Neural crest cell (in vitro differentiated cells): ENCODE results near the gene ATG2A. TPM values are rescaled to one million over a fixed set of nuclear protein-coding genes. Genes with fewer than 3 reads are reported as not detected.
A peak's percentile ranks its signal among the peaks of the same experiment; 100 is the strongest.

Experiments
- DNase-seq: peaks from one replicate; pipeline ENCODE4 v3.0.0; 2021; ENCODE audit warnings: low read depth, mixed read lengths, low spot score
- H3K27ac Mint-ChIP-seq: one replicate; pipeline ENCODE4 v1.8.0; 2021; ENCODE audit warnings: mild to moderate bottlenecking, mixed read lengths; ENCODE audit not compliant: unreplicated experiment
- H3K27me3 Mint-ChIP-seq: 2 replicates; pipeline ENCODE4 v1.8.0; 2021; ENCODE audit warnings: low read depth, mild to moderate bottlenecking, mixed read lengths
- H3K36me3 Mint-ChIP-seq: 2 replicates; pipeline ENCODE4 v1.8.0; 2021; ENCODE audit warnings: low read depth, mild to moderate bottlenecking, mixed read lengths
- H3K4me1 Mint-ChIP-seq: 2 replicates; pipeline ENCODE4 v1.8.0; 2021; ENCODE audit warnings: mixed read lengths
- H3K4me3 Mint-ChIP-seq: one replicate; pipeline ENCODE4 v1.8.0; 2021; ENCODE audit warnings: mild to moderate bottlenecking, mixed read lengths
- H3K9me3 Mint-ChIP-seq: 2 replicates; pipeline ENCODE4 v1.8.0; 2021; ENCODE audit warnings: mixed read lengths
- CTCF ChIP-seq: fragments of 200-600 bp; sonication (generic); conservative IDR thresholded peaks from 2 replicates; pipeline ENCODE4 v1.5.0; 2021; ENCODE audit warnings: antibody characterized with exemption, mild to moderate bottlenecking
- total RNA-seq: library from RNA; stranded (reverse); gene quantifications from 2 replicates; pipeline ENCODE4 v1.2.1, GENCODE V29; 2021

ATG2A gene
- total RNA-seq, 1 donor from 2014 or later: 24.8 TPM

- Mint-ChIP-seq H3K27me3 (no peaks in the 10 kb centered on the region), H3K27ac (no peak overlapping the region), H3K4me3 (no peak overlapping the region), H3K9me3 (no peaks in the 10 kb centered on the region), H3K4me1 (peaks cover 52% of the 10 kb centered on the region), H3K36me3 (peaks cover 3% of the 10 kb centered on the region)
- TF ChIP-seq CTCF: no peak
- DNase-seq: no peak
Observed at GRCh38 chr11:64865286-64866172, 51.5 kb downstream of the ATG2A start.

- Mint-ChIP-seq H3K4me3 (no peak overlapping the region), H3K4me1 (peaks cover 46% of the 10 kb centered on the region), H3K9me3 (no peaks in the 10 kb centered on the region), H3K36me3 (peaks cover 3% of the 10 kb centered on the region), H3K27me3 (no peaks in the 10 kb centered on the region), H3K27ac (peak overlapping the region; percentile 50)
- TF ChIP-seq CTCF: no peak
- no peak for DNase-seq
Observed at GRCh38 chr11:64864473-64865285, 52.3 kb downstream of the ATG2A start.

GRCh38 chr11:64864135-64864472 is 52.9 kb downstream of the ATG2A start:
- H3K4me1 Mint-ChIP-seq: peaks cover 46% of the 10 kb centered on the region
- H3K27ac Mint-ChIP-seq: no peak overlapping the region
- H3K4me3 Mint-ChIP-seq: no peak overlapping the region
- H3K36me3 Mint-ChIP-seq: peaks cover 3% of the 10 kb centered on the region
- no peaks in the 10 kb centered on the region for H3K27me3 Mint-ChIP-seq
- no peak for TF ChIP-seq CTCF
- no peaks in the 10 kb centered on the region for H3K9me3 Mint-ChIP-seq
- DNase-seq: no peak

GRCh38 chr11:64863391-64864060 is 53.5 kb downstream of the ATG2A start:
- DNase-seq: no peak
- Mint-ChIP-seq H3K27me3 (no peaks in the 10 kb centered on the region), H3K36me3 (peaks cover 3% of the 10 kb centered on the region), H3K4me1 (peaks cover 44% of the 10 kb centered on the region), H3K4me3 (no peak overlapping the region), H3K27ac (peak overlapping the region; percentile 91), H3K9me3 (no peaks in the 10 kb centered on the region)
- no peak for TF ChIP-seq CTCF

- Mint-ChIP-seq H3K4me1 (peaks cover 41% of the 10 kb centered on the region), H3K36me3 (peaks cover 3% of the 10 kb centered on the region), H3K4me3 (no peak overlapping the region), H3K27me3 (no peaks in the 10 kb centered on the region), H3K27ac (peak overlapping the region; percentile 67), H3K9me3 (no peaks in the 10 kb centered on the region)
- no peak for TF ChIP-seq CTCF
- DNase-seq: no peak
Observed at GRCh38 chr11:64862987-64863390, 54.0 kb downstream of the ATG2A start.
